IPS-18a (cell line): Measurements from ENCODE around the gene OR10A6.

Experiments used
- H3K27ac ChIP-seq: one replicate; pipeline ENCODE4 v1.5.1; 2013; ENCODE audit warnings: low read length
- H3K27me3 ChIP-seq: one replicate; pipeline ENCODE4 v1.6.1; 2013; ENCODE audit warnings: mild to moderate bottlenecking, low read length; ENCODE audit not compliant: control insufficient read depth, insufficient read depth
- H3K36me3 ChIP-seq: one replicate; pipeline ENCODE4 v1.6.1; 2013; ENCODE audit warnings: low read depth, low read length; ENCODE audit not compliant: control insufficient read depth
- H3K4me1 ChIP-seq: one replicate; pipeline ENCODE4 v1.6.1; 2013; ENCODE audit warnings: low read depth, low read length; ENCODE audit not compliant: control insufficient read depth
- H3K4me3 ChIP-seq: one replicate; pipeline ENCODE4 v1.5.1; 2013; ENCODE audit warnings: low read length
- H3K9ac ChIP-seq: one replicate; pipeline ENCODE4 v1.6.1; 2013; ENCODE audit warnings: mild to moderate bottlenecking, low read length, moderate library complexity
- H3K9me3 ChIP-seq: one replicate; pipeline ENCODE4 v1.6.1; 2013; ENCODE audit warnings: low read depth, low read length; ENCODE audit not compliant: control insufficient read depth

OR10A6 gene

DNA sequence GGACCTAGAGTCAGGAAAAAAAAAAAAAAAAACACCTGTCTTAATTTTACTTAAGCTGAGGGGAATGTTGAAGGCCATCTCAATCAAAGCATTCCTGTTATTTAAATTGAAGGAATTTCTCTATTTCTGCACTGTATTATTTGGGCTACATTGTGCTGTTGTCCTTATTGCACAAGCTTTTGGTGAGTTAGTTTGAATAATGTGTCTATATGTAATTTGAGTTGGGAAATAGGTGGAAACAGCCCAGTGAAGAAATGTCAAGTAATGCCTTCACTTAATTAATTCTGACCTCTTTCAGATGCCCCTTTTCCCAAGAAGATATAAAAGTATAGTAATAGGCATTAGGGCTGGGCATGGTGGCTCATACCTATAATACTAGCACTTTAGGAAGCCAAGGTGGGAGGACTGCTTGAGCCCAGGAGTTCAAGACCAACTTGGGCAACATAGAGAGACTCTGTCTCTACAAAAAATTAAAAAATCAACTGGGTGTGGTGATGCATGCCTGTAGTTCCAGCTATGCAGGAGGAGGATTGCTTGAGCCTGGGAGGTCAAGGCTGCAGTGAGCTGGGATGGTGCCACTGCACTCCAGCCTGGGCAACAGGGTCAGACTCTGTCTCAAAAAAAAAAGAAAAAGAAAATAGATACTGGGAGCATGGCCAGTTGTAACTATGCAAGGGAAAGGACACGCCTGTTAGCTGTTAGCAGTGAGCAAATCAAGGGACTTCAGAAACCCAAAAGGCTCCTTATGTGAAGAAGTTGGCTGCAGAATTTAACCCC is 34.9 kb downstream of the OR10A6 start:
- no peaks in the 10 kb centered on the region for H3K4me1 ChIP-seq
- no peaks in the 10 kb centered on the region for H3K27me3 ChIP-seq
- no peaks in the 10 kb centered on the region for H3K9me3 ChIP-seq

GRCh38 chr11:7894251-7894650 is 36.8 kb downstream of the OR10A6 start:
- H3K4me1 ChIP-seq: no peaks in the 10 kb centered on the region

More for the DNA sequence above, 34.9 kb downstream of the OR10A6 start:
- Histone ChIP-seq H3K4me3 (no peak overlapping the region), H3K9ac (no peak overlapping the region), H3K36me3 (no peaks in the 10 kb centered on the region), H3K27ac (no peak overlapping the region)

GRCh38 chr11:7893796-7894195 is 37.3 kb downstream of the OR10A6 start:
- Histone ChIP-seq H3K27me3 (no peaks in the 10 kb centered on the region), H3K27ac (no peak overlapping the region), H3K9ac (no peak overlapping the region), H3K4me1 (no peaks in the 10 kb centered on the region), H3K9me3 (no peaks in the 10 kb centered on the region), H3K36me3 (no peaks in the 10 kb centered on the region), H3K4me3 (no peak overlapping the region)

More at GRCh38 chr11:7894251-7894650, 36.8 kb downstream of the OR10A6 start:
- Histone ChIP-seq H3K27me3 (no peaks in the 10 kb centered on the region), H3K4me3 (no peak overlapping the region), H3K9me3 (no peaks in the 10 kb centered on the region), H3K36me3 (no peaks in the 10 kb centered on the region), H3K27ac (no peak overlapping the region), H3K9ac (no peak overlapping the region)

GRCh38 chr11:7892840-7893254 is 38.2 kb downstream of the OR10A6 start:
- Histone ChIP-seq H3K4me3 (no peak overlapping the region), H3K9me3 (no peaks in the 10 kb centered on the region), H3K36me3 (no peaks in the 10 kb centered on the region), H3K27me3 (no peaks in the 10 kb centered on the region), H3K27ac (no peak overlapping the region), H3K4me1 (no peaks in the 10 kb centered on the region), H3K9ac (no peak overlapping the region)

- H3K9me3 ChIP-seq: no peaks in the 10 kb centered on the region
- no peaks in the 10 kb centered on the region for H3K4me1 ChIP-seq
- no peak overlapping the region for H3K4me3 ChIP-seq
- H3K27ac ChIP-seq: no peak overlapping the region
- no peaks in the 10 kb centered on the region for H3K27me3 ChIP-seq
- no peak overlapping the region for H3K9ac ChIP-seq
- no peaks in the 10 kb centered on the region for H3K36me3 ChIP-seq
Measured at GRCh38 chr11:7892059-7892699, 38.9 kb downstream of the OR10A6 start.

GRCh38 chr11:7890417-7891172 is 40.5 kb downstream of the OR10A6 start:
- H3K4me3 ChIP-seq: no peak overlapping the region

GRCh38 chr11:7889985-7890384 is 41.1 kb downstream of the OR10A6 start:
- H3K36me3 ChIP-seq: no peaks in the 10 kb centered on the region
- H3K27me3 ChIP-seq: no peaks in the 10 kb centered on the region
- H3K27ac ChIP-seq: no peak overlapping the region
- no peaks in the 10 kb centered on the region for H3K4me1 ChIP-seq
- H3K4me3 ChIP-seq: no peak overlapping the region
- no peak overlapping the region for H3K9ac ChIP-seq
- no peaks in the 10 kb centered on the region for H3K9me3 ChIP-seq

More at GRCh38 chr11:7890417-7891172, 40.5 kb downstream of the OR10A6 start:
- H3K9me3 ChIP-seq: no peaks in the 10 kb centered on the region
- no peak overlapping the region for H3K27ac ChIP-seq
- no peaks in the 10 kb centered on the region for H3K36me3 ChIP-seq
- H3K9ac ChIP-seq: no peak overlapping the region
- no peaks in the 10 kb centered on the region for H3K27me3 ChIP-seq
- no peaks in the 10 kb centered on the region for H3K4me1 ChIP-seq

GRCh38 chr11:7882860-7883259 is 48.2 kb downstream of the OR10A6 start:
- Histone ChIP-seq H3K36me3 (no peaks in the 10 kb centered on the region), H3K27me3 (no peaks in the 10 kb centered on the region), H3K9me3 (no peaks in the 10 kb centered on the region), H3K9ac (no peak overlapping the region), H3K27ac (no peak overlapping the region), H3K4me1 (no peaks in the 10 kb centered on the region), H3K4me3 (no peak overlapping the region)
